Suprapubic skin (tissue), 4 donors: ENCODE measurements around the gene TRIM37. TPM values are rescaled to one million over a fixed set of nuclear protein-coding genes. Genes with fewer than 3 reads are reported as not detected.

Experiments
- DNase-seq, 2 donors: peaks; one replicate each; pipeline ENCODE4 v3.0.0-alpha.2; 2019; ENCODE audit warnings: low spot score in 2 of 2
- H3K27ac ChIP-seq: fragments of 200-600 bp; sonication (generic); one replicate; pipeline ENCODE4 v1.5.1; 2019
- H3K27me3 ChIP-seq: fragments of 200-600 bp; sonication (generic); one replicate; pipeline ENCODE4 v1.5.1; 2019
- H3K36me3 ChIP-seq: fragments of 200-600 bp; sonication (generic); one replicate; pipeline ENCODE4 v1.5.1; 2019
- H3K4me1 ChIP-seq: fragments of 200-600 bp; sonication (generic); one replicate; pipeline ENCODE4 v1.5.1; 2019
- H3K4me3 ChIP-seq: fragments of 200-600 bp; sonication (generic); one replicate; pipeline ENCODE4 v1.5.1; 2019; ENCODE audit warnings: mild to moderate bottlenecking
- H3K9me3 ChIP-seq: fragments of 200-600 bp; sonication (generic); one replicate; pipeline ENCODE4 v1.5.1; 2019
- EP300 ChIP-seq: sonication (generic); formaldehyde crosslinking; IDR thresholded peaks from one replicate; pipeline ENCODE4 v1.6.1; 2017; ENCODE audit warnings: antibody characterized with exemption
- POLR2A ChIP-seq, 2 donors: fragments of 450-650 bp; IDR thresholded peaks; one replicate each; pipeline ENCODE4 v1.6.1; 2017; ENCODE audit warnings: antibody characterized with exemption in 2 of 2, mild to moderate bottlenecking in 2 of 2, moderate library complexity in 2 of 2
- POLR2AphosphoS5 ChIP-seq, 3 donors: sonication (generic); formaldehyde crosslinking; IDR thresholded peaks; one replicate each; pipeline ENCODE4 v1.6.1; 2017; ENCODE audit warnings: antibody characterized with exemption in 3 of 3
- WGBS: methylation state at CpG from one replicate; pipeline ENCODE4 v1.1.5; 2018; 5-methylcytosine and 5-hydroxymethylcytosine counted together
- total RNA-seq, 4 donors: library from RNA; depleted of rRNA; stranded (reverse); fragments of >200 nt; gene quantifications; one replicate each; pipeline ENCODE4 v1.1.0, GENCODE V29; 2016
- TF ChIP-seq, protein P1 (sequence below), 2 donors: fragments of 200-600 bp in 1 of 2; fragments of 450-650 bp in 1 of 2; sonication (generic) in 1 of 2; IDR thresholded peaks; one replicate each; pipeline ENCODE4 v1.5.1; 2016 to 2019; ENCODE audit warnings: antibody characterized with exemption in 2 of 2, mild to moderate bottlenecking in 1 of 2, moderate library complexity in 1 of 2

Gene TRIM37
- total RNA-seq, 4 donors from 2014 or later: 11.1 to 18.3 (median 14.6) TPM

DNA sequence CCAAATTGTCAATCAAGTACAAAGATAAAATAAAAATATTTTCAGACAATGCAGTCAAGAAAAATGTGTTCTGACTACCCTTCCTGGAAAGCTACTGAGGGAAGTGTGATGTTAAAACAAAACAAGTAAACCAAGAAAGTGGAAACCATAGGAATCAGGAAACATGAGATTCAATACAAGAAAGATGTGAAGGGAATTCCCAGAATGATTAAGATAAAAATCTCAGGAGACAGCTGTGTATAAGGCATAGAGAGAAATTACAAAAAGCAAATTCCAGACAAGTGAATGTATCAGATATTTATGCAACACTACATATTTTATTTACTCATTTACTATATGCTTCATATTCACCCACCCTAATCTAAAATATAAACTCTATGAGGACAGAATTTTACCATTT is 32.2 kb downstream of the TRIM37 start:
- Histone ChIP-seq H3K4me1 (no peaks in the 10 kb centered on the region), H3K9me3 (no peaks in the 10 kb centered on the region), H3K27me3 (no peaks in the 10 kb centered on the region), H3K4me3 (no peak overlapping the region), H3K27ac (no peak overlapping the region), H3K36me3 (peaks cover 61% of the 10 kb centered on the region)
- no peak for DNase-seq
- TF ChIP-seq POLR2AphosphoS5 (IDR thresholded peaks at IDR 0.05): no peak
- TF ChIP-seq EP300: no peak
- TF ChIP-seq POLR2A (IDR thresholded peaks at IDR 0.05): no peak
- TF ChIP-seq, protein P1, sequence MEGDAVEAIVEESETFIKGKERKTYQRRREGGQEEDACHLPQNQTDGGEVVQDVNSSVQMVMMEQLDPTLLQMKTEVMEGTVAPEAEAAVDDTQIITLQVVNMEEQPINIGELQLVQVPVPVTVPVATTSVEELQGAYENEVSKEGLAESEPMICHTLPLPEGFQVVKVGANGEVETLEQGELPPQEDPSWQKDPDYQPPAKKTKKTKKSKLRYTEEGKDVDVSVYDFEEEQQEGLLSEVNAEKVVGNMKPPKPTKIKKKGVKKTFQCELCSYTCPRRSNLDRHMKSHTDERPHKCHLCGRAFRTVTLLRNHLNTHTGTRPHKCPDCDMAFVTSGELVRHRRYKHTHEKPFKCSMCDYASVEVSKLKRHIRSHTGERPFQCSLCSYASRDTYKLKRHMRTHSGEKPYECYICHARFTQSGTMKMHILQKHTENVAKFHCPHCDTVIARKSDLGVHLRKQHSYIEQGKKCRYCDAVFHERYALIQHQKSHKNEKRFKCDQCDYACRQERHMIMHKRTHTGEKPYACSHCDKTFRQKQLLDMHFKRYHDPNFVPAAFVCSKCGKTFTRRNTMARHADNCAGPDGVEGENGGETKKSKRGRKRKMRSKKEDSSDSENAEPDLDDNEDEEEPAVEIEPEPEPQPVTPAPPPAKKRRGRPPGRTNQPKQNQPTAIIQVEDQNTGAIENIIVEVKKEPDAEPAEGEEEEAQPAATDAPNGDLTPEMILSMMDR (IDR thresholded peaks at IDR 0.05): no peak

DNA sequence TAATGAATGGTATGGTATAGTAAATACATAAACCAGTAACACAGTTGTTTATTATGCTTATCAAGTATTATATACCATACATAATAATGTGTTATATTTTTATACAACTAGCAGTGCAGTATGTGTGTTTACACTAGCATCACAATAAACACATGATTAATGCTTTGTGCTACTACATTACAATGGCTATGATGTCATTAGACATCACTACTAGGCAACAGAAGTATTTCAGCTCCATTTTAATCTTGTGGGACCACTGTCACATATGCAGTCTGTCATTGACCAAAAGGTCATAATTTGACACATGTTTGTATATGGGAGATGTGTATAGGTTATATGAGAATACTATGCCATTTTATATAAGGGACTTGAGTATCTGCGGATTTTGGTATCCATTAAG is 32.7 kb downstream of the TRIM37 start:
- H3K4me3 ChIP-seq: no peak overlapping the region
- H3K36me3 ChIP-seq: peaks cover 61% of the 10 kb centered on the region
- no peak for TF ChIP-seq POLR2A (IDR thresholded peaks at IDR 0.05)
- TF ChIP-seq EP300: no peak
- TF ChIP-seq POLR2AphosphoS5 (IDR thresholded peaks at IDR 0.05): no peak
- TF ChIP-seq, protein P1 (IDR thresholded peaks at IDR 0.05): no peak
- H3K9me3 ChIP-seq: no peaks in the 10 kb centered on the region
- no peaks in the 10 kb centered on the region for H3K27me3 ChIP-seq
- DNase-seq: no peak
- 96% methylated on average over 1 of the region's 1 CpG for WGBS
- no peaks in the 10 kb centered on the region for H3K4me1 ChIP-seq
- H3K27ac ChIP-seq: no peak overlapping the region

DNA sequence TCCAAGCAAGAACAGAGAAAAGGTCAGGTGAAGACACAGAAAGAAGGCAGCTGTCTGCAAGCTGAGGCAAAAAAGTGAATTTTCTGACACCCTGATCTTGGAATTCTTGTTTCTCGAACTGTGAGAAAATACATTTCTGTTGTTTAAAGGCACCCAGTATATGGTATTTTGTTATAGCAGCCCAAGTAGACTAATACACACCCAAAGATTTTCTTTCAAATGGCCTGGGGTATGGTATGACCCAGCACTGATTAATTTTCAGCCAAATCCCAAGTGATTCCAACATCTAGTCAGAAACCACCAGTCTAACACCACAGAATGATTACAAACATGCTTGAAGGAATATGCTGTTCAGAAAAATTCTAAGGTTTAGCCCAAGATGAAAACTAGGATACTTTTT is 36.8 kb downstream of the TRIM37 start:
- H3K36me3 ChIP-seq: peaks cover 41% of the 10 kb centered on the region
- no peaks in the 10 kb centered on the region for H3K9me3 ChIP-seq
- no peak overlapping the region for H3K27ac ChIP-seq
- DNase-seq: no peak
- WGBS: 92% methylated on average over 1 of the region's 1 CpG
- H3K27me3 ChIP-seq: no peaks in the 10 kb centered on the region
- H3K4me1 ChIP-seq: no peaks in the 10 kb centered on the region
- H3K4me3 ChIP-seq: no peak overlapping the region
- TF ChIP-seq, protein P1 (IDR thresholded peaks at IDR 0.05): no peak
- TF ChIP-seq EP300 (no peak), POLR2AphosphoS5 (IDR thresholded peaks at IDR 0.05) (no peak), POLR2A (IDR thresholded peaks at IDR 0.05) (no peak)

DNA sequence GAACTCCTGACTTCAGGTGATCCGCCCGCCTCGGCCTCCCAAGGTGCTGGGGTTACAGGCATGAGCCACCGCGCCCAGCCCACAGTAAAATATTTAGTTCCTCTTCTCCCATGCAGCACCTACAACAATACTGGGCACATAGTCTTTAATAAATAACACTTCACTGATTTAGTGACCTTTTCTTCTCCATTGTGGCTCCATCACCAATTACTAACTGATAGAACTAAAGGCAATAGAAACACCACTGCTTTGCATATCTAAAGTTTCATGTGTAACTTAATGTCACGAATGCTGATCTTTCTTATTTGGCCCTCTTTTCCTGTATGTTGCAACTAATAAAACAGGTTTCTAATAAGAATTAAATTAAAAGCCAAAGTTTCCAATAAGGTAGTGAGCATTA is 38.9 kb downstream of the TRIM37 start:
- TF ChIP-seq, protein P1 (IDR thresholded peaks at IDR 0.05): no peak
- TF ChIP-seq EP300 (no peak), POLR2A (IDR thresholded peaks at IDR 0.05) (no peak)
- Histone ChIP-seq H3K4me3 (no peak overlapping the region), H3K27me3 (no peaks in the 10 kb centered on the region), H3K4me1 (no peaks in the 10 kb centered on the region), H3K27ac (no peak overlapping the region), H3K9me3 (no peaks in the 10 kb centered on the region), H3K36me3 (peaks cover 41% of the 10 kb centered on the region)
- DNase-seq: no peak
- 95% methylated on average over 6 of the region's 6 CpGs for WGBS

DNA sequence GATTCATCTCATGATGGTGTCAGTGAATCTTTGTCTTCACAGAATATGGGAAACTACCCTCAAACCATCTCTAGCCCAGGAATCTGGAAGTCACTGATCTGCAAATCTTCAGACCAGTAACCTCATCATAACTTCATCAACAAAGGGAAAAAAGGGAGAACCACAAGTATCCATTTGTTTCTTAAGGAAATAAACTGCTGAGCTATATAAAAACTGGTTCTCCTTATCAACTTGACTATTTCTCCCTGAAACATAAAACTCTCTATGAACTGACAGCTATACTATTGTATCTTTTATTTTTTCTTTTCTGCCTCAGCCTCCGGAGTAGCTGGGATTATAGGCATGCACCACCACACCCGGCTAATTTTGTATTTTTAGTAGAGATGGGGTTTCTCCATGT is 39.3 kb downstream of the TRIM37 start:
- Histone ChIP-seq H3K9me3 (no peaks in the 10 kb centered on the region), H3K36me3 (peaks cover 42% of the 10 kb centered on the region), H3K27me3 (no peaks in the 10 kb centered on the region), H3K27ac (no peak overlapping the region), H3K4me1 (no peaks in the 10 kb centered on the region), H3K4me3 (no peak overlapping the region)
- TF ChIP-seq, protein P1 (IDR thresholded peaks at IDR 0.05): no peak
- TF ChIP-seq POLR2AphosphoS5 (IDR thresholded peaks at IDR 0.05) (no peak), POLR2A (IDR thresholded peaks at IDR 0.05) (no peak), EP300 (no peak)
- no peak for DNase-seq
- 88% methylated on average over 2 of the region's 2 CpGs for WGBS
